Measurements from ENCODE around the gene ANO3.

DNA sequence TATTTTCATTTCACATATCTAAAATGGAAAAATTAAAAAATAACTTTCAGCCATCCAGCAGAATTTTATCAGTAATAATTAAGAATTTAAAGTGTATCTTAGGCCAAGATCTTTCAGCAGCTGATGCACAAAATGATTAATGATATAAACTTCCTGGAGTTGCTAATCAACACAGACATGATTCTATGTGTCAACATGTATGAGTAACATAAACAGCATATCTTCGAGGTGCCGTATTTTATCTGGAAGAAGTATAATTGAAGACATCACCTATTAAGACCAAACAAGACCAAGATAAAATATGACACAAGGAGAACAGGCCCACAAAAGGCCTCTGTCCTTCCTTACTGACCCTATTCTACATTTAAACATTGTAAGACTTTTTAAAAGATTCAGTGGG lies 344.7 kb downstream of the ANO3 start:
- no peak for TF ChIP-seq POLR2A (IDR thresholded peaks at IDR 0.05)
- TF ChIP-seq, protein P1, sequence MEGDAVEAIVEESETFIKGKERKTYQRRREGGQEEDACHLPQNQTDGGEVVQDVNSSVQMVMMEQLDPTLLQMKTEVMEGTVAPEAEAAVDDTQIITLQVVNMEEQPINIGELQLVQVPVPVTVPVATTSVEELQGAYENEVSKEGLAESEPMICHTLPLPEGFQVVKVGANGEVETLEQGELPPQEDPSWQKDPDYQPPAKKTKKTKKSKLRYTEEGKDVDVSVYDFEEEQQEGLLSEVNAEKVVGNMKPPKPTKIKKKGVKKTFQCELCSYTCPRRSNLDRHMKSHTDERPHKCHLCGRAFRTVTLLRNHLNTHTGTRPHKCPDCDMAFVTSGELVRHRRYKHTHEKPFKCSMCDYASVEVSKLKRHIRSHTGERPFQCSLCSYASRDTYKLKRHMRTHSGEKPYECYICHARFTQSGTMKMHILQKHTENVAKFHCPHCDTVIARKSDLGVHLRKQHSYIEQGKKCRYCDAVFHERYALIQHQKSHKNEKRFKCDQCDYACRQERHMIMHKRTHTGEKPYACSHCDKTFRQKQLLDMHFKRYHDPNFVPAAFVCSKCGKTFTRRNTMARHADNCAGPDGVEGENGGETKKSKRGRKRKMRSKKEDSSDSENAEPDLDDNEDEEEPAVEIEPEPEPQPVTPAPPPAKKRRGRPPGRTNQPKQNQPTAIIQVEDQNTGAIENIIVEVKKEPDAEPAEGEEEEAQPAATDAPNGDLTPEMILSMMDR (IDR thresholded peaks at IDR 0.05) = no peak
